CD4-positive, alpha-beta T cell treated with Interferon alpha-2 for 1 hour (primary cell): ENCODE results near the gene CHCHD6.

Experiments used
- DNase-seq, 2 donors: peaks; one replicate each; pipeline ENCODE4 v3.0.0-alpha.2; 2020 to 2022

The CHCHD6 gene

GRCh38 chr3:126963261-126964190 lies 259.5 kb downstream of the CHCHD6 start:
- DNase-seq = no peak

- no peak for DNase-seq
Measured at GRCh38 chr3:126964261-126964660, 260.2 kb downstream of the CHCHD6 start.

- DNase-seq = no peak
Measured at GRCh38 chr3:126964950-126965349, 260.9 kb downstream of the CHCHD6 start.

GRCh38 chr3:126965526-126966080 lies 261.6 kb downstream of the CHCHD6 start:
- no peak for DNase-seq

GRCh38 chr3:126967386-126967785 lies 263.3 kb downstream of the CHCHD6 start:
- no peak for DNase-seq

GRCh38 chr3:126968391-126969390 lies 264.7 kb downstream of the CHCHD6 start:
- DNase-seq = no peak

DNA sequence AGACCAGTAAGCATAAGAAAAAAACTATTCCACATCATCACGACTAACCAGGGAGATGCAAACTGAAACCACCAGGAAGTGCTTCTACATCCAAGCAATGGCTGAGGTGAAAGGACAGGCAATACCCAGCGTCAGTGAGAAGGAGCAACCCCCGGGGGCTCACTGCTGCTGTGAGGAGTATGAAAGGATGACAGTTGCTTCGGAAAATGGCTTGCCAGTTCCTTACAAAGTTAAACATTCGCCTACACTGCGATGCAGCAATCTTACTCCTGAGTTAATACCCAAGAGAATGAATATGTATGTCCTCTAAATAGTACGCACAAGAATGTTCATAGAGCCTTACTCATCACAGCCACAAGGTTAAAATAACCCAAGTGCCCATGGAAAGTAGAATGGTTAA lies 265.5 kb downstream of the CHCHD6 start:
- no peak for DNase-seq

- DNase-seq = no peak
Measured at GRCh38 chr3:126970101-126970500, 266.1 kb downstream of the CHCHD6 start.

- no peak for DNase-seq
Measured at GRCh38 chr3:126970921-126971320, 266.9 kb downstream of the CHCHD6 start.

DNA sequence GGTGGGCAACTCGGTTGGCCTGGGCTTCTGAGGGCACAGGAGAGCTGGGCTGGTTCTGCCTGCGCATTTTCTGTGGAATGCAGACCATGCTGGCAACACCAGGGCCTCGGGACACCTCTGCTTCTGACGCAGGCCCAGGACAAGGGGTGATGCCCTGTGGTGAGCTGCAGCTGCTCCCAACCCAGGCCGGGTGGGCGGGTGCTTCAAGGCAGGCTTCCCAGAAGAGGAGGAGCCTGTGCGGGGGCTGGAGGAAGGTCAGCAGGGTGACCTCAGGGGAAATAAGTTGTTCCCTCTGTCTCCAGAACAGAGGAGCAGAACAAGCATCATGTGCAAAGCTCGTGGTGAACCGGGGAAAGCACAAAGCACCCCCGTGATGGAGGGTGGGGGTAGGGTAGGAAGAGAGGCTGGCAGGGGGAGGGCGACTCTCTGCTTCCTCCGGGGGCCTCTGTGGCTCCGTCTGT lies 267.9 kb downstream of the CHCHD6 start:
- no peak for DNase-seq

DNA sequence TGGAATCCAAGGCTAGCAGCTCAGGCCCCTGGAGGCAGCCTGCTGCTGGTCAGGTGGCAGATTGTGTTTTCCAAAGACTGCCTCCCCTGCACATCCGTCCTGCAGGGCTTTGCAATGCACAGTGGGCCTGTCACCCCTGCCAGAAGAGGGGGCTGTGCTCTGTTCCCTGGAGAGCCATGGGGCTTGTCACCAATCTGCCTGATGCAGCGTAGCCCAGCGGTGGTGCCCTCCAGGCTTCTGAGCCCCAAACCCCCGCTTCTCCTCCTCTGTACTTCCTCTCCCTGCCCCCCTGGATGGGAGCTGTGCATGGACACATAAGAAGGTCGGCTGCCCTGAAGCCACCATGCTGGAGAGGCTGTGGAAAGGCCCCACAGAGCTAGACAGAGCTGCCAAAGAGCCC lies 268.8 kb downstream of the CHCHD6 start:
- no peak for DNase-seq

DNA sequence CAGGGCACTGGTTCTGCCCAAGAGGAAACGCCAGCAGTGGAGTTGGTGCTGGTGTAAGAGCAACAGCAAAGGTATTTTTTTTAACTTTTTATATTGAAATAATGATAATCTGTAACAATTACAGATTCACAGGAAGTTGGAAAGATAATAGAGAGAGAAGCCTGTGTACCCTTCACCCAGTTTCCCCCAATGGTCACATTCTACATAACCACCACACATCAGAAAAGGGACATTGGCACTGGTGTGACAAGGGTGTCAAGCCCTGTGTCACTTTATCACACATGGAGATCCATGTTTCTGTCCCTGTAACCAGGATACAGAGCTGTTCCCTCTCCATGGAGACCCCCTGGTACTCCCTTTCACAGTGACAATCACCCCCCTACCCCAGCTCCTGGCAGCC lies 269.8 kb downstream of the CHCHD6 start:
- no peak for DNase-seq

- no peak for DNase-seq
Measured at GRCh38 chr3:126974756-126975155, 270.7 kb downstream of the CHCHD6 start.

DNA sequence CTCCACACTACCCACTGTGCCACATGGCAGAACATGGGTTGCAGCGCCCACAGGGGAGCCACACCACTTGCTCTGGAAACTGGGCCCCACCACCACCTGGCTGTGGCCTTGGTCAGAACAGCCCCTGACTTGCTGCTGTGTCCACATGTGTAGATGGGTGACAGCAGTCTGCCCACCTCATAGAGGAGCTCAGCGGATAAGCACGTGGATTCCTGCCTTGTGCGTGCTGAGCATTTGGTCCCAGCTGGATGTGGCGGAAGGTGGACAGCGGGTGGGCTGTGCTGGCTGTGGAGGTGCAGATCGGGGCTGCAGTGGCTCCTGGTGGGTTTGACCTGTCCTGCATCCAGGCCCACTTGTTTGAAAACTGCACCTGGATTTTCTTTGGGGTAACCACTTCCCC lies 272.9 kb downstream of the CHCHD6 start:
- DNase-seq = no peak

DNA sequence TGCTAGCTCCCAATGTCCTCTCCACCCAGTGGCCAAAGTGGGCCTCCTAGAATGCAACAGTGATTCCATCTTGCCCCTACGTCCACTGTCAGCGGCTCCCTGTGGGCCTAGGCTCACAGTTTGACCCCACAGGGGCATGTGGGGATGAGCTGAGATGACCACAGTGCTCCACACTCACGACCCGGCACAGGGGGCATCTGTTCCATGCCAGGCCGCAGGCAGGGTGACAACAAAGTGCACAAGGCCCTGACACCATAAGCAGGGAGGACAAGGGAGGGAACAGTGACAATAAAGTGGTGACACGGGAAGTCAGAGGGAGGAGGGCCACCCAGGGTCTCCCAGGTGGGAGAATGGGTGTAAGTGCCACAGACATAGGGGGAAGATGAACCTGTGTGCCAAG lies 273.8 kb downstream of the CHCHD6 start:
- no peak for DNase-seq

DNA sequence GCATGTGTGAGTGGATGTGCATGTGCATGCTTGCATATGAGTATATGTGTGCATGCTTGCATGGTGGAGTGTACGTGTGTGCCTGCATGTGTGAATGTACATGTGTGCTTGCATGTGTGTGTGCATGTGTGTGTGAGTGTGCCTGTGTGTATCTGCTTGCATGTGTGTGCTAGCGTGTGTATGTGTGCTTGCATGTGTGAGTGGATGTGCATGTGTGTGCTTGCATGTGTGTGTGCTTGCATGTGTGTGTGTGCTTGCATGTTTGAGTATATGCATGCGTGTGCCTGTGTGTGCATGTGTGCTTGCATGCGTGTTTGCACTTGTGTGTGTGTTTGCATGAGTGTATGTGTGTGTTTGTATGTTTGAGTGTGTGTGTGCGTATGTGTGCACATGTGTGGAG lies 274.3 kb downstream of the CHCHD6 start:
- no peak for DNase-seq

GRCh38 chr3:126979046-126979628 lies 275.1 kb downstream of the CHCHD6 start:
- DNase-seq = no peak

GRCh38 chr3:126980266-126980811 lies 276.3 kb downstream of the CHCHD6 start:
- no peak for DNase-seq

- DNase-seq = peak; percentile 66 to 70
Measured at GRCh38 chr3:126982126-126982470, 278.1 kb downstream of the CHCHD6 start.

DNA sequence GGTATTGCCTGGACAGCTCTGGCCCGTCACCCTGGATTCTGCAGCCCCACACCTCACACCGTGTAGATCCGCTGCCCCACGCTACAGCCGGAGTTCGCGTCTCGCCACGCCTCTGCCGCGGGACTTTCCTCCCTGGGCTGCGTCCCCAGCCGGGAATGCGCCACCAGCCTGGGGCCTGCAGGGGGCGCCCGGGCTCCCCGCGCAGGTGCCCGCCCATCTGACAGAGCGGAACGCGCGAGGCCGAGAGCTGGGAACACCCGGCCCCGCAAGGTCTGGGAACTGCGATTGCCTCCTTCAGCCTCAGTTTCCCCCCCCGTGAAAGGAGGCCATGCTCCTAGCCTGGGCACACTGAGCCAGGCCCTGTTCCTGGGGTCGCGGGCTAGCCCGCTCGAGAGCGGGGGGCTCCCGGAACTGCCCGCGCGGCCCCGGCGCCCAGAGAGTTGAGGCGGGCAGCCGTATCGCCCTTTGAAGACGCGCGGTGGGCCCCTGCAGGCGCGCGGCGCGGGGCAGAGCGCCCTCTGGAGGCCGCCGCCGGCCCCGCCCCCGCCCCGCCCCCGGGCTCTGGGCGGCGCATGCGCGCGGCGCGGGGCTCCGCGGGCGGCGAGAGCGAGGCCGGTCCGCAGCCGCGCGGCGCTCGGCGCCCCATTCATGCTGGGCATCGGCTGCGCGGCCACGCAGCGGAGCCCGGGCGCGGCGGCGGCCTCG lies 278.6 kb downstream of the CHCHD6 start, which contains the start of gene PLXNA1:
TSS of gene PLXNA1 (plus strand) at position 645 of the 705 bp plus-strand sequence. CDS start 5,479 bp downstream, outside the sequence.
- DNase-seq = peak; percentile 87 to 94

- DNase-seq = no peak
Measured at GRCh38 chr3:126983276-126983652, 279.2 kb downstream of the CHCHD6 start.
